ENCODE data around the gene FRMD5.
"Not testable (repeated sequence)": the region's sequence is repeated elsewhere in the genome, so short reads cannot be mapped to it uniquely, and the experiment has no call there.

The FRMD5 gene

DNA sequence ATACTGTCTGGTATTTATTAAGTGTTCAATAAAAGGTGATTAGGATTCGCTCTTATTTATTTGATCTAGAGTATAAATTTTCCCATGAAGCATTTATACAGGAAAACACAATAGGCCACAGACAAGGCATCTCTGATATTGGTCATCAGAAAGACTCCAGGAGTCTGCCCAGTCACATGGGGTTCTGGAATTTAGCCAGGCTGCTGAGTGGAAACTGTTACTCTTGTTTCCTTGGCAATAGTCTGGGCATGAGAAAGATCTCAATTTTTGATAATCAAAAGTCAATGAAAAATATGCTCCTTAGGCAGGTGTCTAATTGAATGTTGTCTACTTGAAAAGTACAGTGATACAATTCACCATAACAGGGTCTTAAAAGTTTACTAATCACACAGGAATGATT, 161.2 kb downstream of the FRMD5 start:
- no peak for DNase-seq (ENCODE audit: low read depth, low spot score)

DNA sequence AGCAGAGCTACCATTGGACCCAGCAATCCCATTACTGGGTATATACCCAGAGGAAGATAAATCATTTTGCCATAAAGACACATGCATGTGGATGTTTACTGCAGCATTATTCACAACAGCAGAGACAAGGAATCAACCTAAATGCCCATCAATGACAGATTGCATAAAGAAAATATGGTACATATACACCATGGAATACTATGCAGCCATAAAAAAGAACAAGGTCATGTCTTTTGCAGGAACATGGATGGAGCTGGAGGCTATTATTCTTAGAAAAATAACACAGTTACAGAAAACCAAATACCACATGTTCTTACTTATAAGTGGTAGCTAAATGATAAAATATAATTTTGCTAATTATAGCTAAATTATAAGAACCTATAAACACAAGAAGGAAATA, 162.3 kb downstream of the FRMD5 start:
- DNase-seq (ENCODE audit: low read depth, low spot score) = not testable (repeated sequence)

GRCh38 chr15:44029940-44030568, 165.0 kb downstream of the FRMD5 start:
- no peak for DNase-seq (ENCODE audit: low read depth, low spot score)

DNA sequence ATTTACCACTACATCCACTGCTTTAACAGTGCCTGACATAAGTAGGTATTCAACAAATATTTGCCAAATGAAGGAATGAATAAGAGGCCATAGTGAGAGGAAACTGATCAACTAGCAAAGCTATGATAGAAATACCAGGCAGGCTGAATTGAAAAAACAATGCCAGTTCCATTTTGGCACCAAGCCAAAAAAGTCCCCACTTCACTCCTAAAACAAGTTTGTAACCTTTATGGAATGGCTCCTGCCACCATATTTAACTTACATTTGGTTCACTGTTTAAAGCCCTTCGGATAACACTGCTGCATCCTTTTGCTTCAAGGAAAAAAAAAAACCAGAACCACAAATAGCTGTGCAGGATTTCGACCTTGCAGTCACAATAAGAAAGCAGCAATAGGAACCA, 166.1 kb downstream of the FRMD5 start:
- DNase-seq (ENCODE audit: low read depth, low spot score) = no peak

- no peak for DNase-seq (ENCODE audit: low read depth, low spot score)
These were observed 166.7 kb downstream of the FRMD5 start for GRCh38 chr15:44028349-44028748.

GRCh38 chr15:44024155-44024554, 170.9 kb downstream of the FRMD5 start:
- DNase-seq (ENCODE audit: low read depth, low spot score) = no peak

DNA sequence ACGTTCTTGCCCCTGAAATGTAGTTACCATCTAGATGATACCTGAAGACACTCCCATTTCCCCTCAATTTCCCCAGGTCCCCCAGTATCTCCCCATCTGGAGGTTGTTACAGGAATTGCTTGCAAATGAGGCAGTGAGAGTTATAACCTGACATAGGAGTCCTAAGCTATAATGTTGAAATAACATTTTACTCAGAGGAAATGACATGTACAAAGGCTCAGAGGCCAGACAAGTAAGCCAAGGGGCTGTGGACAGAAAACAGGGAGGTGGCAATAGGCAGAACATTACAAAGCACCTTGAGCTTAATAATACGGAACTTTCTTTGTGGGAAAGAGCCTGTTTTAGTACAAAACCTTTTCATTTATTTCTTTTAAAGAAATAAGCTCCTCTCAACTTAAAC, 171.9 kb downstream of the FRMD5 start:
- no peak for DNase-seq (ENCODE audit: low read depth, low spot score)

DNA sequence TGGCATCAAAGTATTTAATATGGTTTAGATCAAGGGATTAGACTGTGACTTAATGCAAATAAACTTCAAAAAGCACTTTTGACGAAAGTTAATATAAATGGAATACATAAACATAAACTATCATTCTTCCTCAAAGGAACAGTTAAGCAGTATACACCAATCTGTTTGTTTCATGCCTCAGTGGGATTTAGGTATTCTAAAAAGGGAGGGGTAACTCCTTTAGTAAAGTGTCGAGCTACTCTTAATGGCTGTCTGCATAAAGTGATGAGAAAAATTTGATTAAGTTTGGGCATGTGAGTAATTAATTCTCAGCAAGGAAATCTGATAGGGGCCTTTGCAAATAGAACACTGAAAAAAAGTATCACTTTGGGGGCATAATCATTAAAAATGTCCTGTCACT, 176.9 kb downstream of the FRMD5 start:
- no peak for DNase-seq (ENCODE audit: low read depth, low spot score)

DNA sequence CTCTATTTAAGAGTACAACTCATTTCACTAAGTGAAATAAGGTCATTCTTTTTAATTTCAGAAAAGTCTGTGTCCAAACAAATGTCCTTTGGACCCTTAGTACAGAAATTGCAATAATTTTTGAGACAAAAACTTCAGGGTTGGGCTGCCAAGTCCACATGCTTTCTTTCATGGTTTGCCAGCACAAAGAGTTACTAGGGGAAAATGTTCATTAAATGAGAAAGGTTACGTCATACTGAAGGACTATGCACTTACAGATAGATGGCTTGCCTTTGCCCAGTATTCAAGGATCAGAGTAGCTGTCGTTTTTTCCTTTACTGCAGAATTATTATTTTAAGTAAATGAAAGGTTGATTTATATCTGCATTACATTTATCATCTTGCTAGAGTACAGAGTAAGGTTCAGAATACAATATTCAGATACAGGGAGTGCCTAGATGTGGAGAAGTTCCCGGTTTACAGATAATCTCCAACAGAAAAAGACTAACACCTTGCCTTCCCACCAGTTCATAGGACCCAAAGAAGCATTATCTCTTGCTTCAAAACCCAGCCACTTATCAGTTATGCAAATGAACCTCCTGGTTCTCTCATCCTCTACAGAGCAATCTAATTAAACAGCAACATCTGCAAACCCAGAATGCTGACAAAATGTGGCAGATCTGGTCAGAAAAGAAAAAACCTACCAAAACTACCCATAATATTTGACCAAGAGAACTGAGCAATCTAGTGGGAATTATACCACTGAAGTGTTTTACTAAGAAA, 179.3 kb downstream of the FRMD5 start:
- no peak for DNase-seq (ENCODE audit: low read depth, low spot score)

DNA sequence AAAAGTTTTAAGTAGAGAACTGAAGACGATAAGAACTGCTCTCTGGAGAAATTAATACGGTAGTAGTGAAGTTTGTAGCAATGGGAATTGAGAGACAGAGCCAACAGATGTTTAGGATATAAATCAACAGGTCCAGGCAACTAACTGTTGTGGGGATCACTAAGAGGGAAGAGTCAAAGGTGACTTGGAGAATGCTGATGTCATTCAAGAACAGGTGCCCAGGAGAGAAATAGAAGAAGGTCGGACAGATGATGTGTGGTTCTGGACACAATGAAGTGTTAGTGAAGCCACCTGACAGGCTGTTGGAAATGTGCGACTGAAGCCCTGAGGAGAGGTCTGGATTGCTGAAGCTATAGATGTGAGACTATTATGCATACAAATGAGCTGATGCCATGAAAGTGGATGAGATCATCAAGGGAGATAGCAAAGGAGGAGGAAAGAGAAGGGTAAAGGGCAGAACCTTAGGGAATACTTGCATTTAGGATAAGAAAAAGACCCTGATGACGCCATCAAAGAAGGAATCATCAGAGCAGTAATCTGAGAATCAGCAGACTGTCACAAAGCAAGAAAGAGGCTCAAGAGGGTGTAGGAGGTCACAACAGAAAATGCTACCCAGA, 183.7 kb downstream of the FRMD5 start:
- no peak for DNase-seq (ENCODE audit: low read depth, low spot score)

DNA sequence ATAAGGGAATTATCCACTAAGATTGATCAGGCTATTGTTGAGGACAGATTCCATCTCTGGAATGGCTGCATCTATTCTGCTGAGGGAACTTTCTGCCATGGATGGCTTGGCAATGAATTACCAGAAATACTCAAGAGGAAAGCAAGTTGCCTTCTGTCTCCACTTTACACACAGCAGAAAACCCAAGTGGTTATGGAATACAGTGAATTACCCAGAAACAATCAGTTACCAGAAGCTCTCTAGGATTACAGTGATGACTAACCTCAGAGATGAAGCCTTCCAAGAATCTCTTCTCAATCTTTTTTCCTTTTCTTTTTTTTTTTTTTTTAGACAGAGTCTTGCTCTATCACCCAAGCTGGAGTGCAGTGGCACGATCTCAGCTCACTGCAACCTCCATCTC, 185.0 kb downstream of the FRMD5 start:
- DNase-seq (ENCODE audit: low read depth, low spot score) = no peak

GRCh38 chr15:44009038-44009437, 186.0 kb downstream of the FRMD5 start:
- DNase-seq (ENCODE audit: low read depth, low spot score) = no peak

- DNase-seq (ENCODE audit: low read depth, low spot score) = not testable (repeated sequence)
These were observed 194.8 kb downstream of the FRMD5 start for GRCh38 chr15:44000248-44000647.

GRCh38 chr15:43998607-43999006, 196.5 kb downstream of the FRMD5 start:
- no peak for DNase-seq (ENCODE audit: low read depth, low spot score)

DNA sequence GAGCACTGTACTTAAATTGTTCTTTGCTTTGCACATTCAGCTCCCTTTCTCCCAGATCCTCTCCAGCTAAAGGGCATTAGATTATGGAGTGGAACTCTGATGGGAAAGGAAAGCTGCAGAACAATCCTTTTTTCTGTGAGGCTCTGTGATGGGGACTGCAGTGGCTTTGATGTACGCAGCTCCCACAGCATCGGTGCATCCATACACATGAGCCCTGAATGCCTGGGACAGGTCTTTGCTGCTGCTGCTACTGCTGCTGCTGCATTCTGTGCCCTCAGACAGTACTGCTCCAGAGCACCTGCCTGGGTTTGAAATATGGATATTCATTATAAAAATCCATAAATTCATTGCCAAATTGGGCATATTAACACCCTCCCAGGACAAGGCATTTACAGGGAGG, 203.9 kb downstream of the FRMD5 start:
- DNase-seq (ENCODE audit: low read depth, low spot score) = no peak

DNA sequence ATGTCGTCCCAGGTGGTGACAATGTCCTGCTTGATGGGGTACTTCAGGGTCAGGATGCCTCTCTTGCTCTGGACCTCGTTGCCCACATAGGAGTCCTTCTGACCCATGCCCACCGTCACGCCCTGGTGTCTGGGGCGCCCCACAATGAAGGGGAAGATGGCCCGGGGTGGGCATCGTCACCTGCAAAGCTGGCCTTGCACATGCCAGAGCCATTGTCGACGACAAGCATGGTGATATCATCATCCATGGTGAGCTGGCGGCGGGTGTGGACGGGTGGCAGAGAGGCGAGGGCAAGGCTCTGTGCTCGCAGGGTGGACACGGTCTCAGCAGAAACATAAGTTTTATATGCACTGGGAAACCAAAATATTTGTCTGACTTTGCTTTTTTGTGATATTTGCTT, 205.1 kb downstream of the FRMD5 start:
- no peak for DNase-seq (ENCODE audit: low read depth, low spot score)

DNA sequence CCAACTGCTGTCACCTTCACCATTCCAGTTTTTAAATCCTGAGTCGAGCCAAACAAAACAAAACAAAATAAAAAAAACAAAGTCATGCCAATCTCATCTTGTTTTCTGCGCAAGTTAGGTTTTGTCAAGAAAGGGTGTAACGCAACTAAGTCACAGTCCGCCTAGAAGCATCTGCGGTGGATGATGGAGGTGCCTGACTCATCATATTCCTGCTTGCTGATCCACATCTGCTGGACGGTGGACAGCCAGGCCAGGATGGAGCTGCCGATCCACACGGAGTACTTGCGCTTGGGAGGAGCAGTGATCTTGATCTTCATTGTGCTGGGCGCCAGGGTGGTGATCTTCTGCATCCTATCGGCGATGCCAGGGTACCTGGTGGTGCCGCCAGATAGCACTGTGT, 206.2 kb downstream of the FRMD5 start:
- DNase-seq (ENCODE audit: low read depth, low spot score) = no peak

GRCh38 chr15:43987924-43988323, 207.1 kb downstream of the FRMD5 start:
- DNase-seq (ENCODE audit: low read depth, low spot score) = no peak

DNA sequence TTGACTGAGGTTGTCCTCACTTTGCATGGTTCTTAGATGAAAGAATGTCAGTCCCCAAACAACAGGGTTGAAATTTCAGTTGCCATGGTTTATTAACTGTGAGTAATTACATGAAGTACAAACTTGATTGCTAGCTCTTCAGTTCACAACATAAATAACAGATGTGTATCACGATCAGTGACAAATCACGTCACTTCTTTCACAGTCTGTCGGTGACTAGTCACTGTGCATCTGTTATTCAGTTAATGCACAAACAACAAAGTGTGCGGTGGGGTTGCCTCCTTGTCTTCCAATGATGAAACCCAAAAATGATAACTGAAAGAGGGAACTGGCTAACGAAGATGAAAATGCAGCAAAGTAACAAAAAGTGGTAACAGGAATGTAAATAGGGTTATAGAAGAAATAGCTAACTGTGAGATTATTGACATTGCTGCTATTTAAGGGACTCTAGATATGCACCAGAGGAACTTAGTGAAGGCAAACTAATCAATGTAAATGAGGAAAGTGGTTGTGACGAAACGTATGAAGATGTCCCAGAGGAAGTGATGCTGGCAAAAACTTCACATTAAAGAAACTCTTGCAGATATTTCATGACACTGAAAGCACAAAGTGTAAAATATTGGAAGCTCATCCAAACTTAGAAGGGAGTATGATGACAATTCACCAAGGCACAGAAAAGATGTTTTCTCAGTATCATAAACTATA, 208.9 kb downstream of the FRMD5 start:
- DNase-seq (ENCODE audit: low read depth, low spot score) = no peak

DNA sequence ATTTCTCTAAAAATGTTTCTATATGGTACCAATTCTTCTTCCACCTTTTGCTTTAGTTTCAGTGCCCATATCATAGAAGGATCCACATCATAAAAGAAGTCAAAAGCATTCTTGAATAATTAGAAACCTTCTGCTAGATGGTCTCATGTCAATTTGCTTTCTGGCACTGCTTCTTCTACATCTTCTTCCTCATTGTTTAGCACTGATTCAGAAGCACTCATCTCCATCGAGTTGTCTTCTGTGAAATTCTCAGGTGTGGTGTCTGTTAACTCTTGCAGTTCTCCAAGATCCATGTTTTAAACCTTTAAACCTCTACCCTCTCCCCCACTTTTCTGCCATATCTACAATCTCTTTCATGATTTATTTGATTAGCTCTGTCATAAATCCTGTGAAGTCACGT, 213.5 kb downstream of the FRMD5 start:
- no peak for DNase-seq (ENCODE audit: low read depth, low spot score)

- peak; percentile 56 for DNase-seq (ENCODE audit: low read depth, low spot score)
These were observed 217.8 kb downstream of the FRMD5 start for GRCh38 chr15:43977072-43977884.

- no peak for DNase-seq (ENCODE audit: low read depth, low spot score)
These were observed 219.3 kb downstream of the FRMD5 start for GRCh38 chr15:43975770-43976169.
